GM23338 (cell line): ENCODE data around the gene ANKRD65. TPM values are rescaled to one million over a fixed set of nuclear protein-coding genes. Genes with fewer than 3 reads are reported as not detected.
A peak's percentile ranks its signal among the peaks of the same experiment; 100 is the strongest.

Experiments
- ATAC-seq: fragments of 200-7000 bp; cut with Tn5 transposase; 3 replicates; pipeline ENCODE4 v1.9.1; 2020
- DNase-seq: peaks from one replicate; pipeline ENCODE4 v3.0.0-alpha.2; 2015; ENCODE audit warnings: low spot score
- H2AFZ ChIP-seq: fragments of 200-600 bp; sonication (generic); 2 replicates; pipeline ENCODE4 v1.8.0; 2016; ENCODE audit warnings: antibody characterized with exemption, mild to moderate bottlenecking, moderate library complexity
- H3F3A ChIP-seq: fragments of 200-600 bp; sonication (generic); replicated peaks from 2 replicates; pipeline ENCODE4 v1.8.0; 2017; ENCODE audit warnings: antibody characterized with exemption, mixed run types, low read depth
- H3K27ac ChIP-seq: fragments of 200-600 bp; sonication (generic); 2 replicates; pipeline ENCODE4 v1.6.1; 2016; ENCODE audit warnings: low read depth
- H3K27me3 ChIP-seq: fragments of 200-600 bp; sonication (generic); 2 replicates; pipeline ENCODE4 v1.8.0; 2016; ENCODE audit warnings: mild to moderate bottlenecking, mixed run types, moderate library complexity; ENCODE audit not compliant: insufficient read depth
- H3K36me3 ChIP-seq: fragments of 200-600 bp; sonication (generic); 2 replicates; pipeline ENCODE4 v1.8.0; 2016; ENCODE audit warnings: mild to moderate bottlenecking; ENCODE audit not compliant: insufficient read depth
- H3K4me1 ChIP-seq: fragments of 200-600 bp; sonication (generic); 2 replicates; pipeline ENCODE4 v1.8.0; 2016; ENCODE audit warnings: mild to moderate bottlenecking, moderate library complexity; ENCODE audit not compliant: insufficient read depth
- H3K4me2 ChIP-seq: fragments of 200-600 bp; sonication (generic); 2 replicates; pipeline ENCODE4 v1.7.1; 2017; ENCODE audit warnings: mixed run types
- H3K4me3 ChIP-seq: fragments of 200-600 bp; sonication (generic); 2 replicates; pipeline ENCODE4 v1.6.1; 2016; ENCODE audit warnings: mixed run types
- H3K79me2 ChIP-seq: fragments of 200-600 bp; sonication (generic); replicated peaks from 2 replicates; pipeline ENCODE4 v1.8.0; 2017; ENCODE audit warnings: mild to moderate bottlenecking; ENCODE audit not compliant: insufficient read depth
- H3K9me2 ChIP-seq: fragments of 200-600 bp; sonication (generic); 2 replicates; pipeline ENCODE4 v1.8.0; 2017; ENCODE audit not compliant: insufficient read depth
- H4K20me1 ChIP-seq: fragments of 200-600 bp; sonication (generic); replicated peaks from 2 replicates; pipeline ENCODE4 v1.8.0; 2017; ENCODE audit warnings: mild to moderate bottlenecking; ENCODE audit not compliant: insufficient read depth
- H3K27ac Mint-ChIP-seq: 2 replicates; pipeline ENCODE4 v1.8.0; 2020; ENCODE audit warnings: inconsistent platforms, mild to moderate bottlenecking, moderate library complexity, mixed read lengths
- H3K27me3 Mint-ChIP-seq: 3 replicates; pipeline ENCODE4 v1.8.0; 2022; ENCODE audit warnings: low read depth, mild to moderate bottlenecking, moderate library complexity, mixed read lengths, inconsistent platforms; ENCODE audit not compliant: insufficient read depth, poor library complexity
- H3K36me3 Mint-ChIP-seq: 3 replicates; pipeline ENCODE4 v1.8.0; 2021; ENCODE audit warnings: low read depth, mild to moderate bottlenecking, inconsistent platforms, moderate library complexity, mixed read lengths
- H3K4me1 Mint-ChIP-seq: 3 replicates; pipeline ENCODE4 v1.8.0; 2020; ENCODE audit warnings: mild to moderate bottlenecking, inconsistent platforms, mixed read lengths
- H3K4me3 Mint-ChIP-seq: 3 replicates; pipeline ENCODE4 v1.8.0; 2021; ENCODE audit warnings: moderate library complexity, mild to moderate bottlenecking, inconsistent platforms, mixed read lengths
- H3K9me3 Mint-ChIP-seq: 3 replicates; pipeline ENCODE4 v1.8.0; 2020; ENCODE audit warnings: moderate library complexity, mild to moderate bottlenecking, inconsistent platforms, mixed read lengths
- CREB1 ChIP-seq: fragments of 250-450 bp; sonication (Bioruptor Pico); IDR thresholded peaks from 2 replicates; pipeline ENCODE4 v1.5.0; 2020; ENCODE audit warnings: low read depth, mild to moderate bottlenecking, moderate library complexity
- EZH2 ChIP-seq: fragments of 200-600 bp; sonication (generic); IDR thresholded peaks from one replicate; pipeline ENCODE4 v1.8.0; 2017; ENCODE audit warnings: antibody characterized with exemption, mild to moderate bottlenecking, low read depth; ENCODE audit not compliant: unreplicated experiment
- POLR2AphosphoS5 ChIP-seq: IDR thresholded peaks from 2 replicates; pipeline ENCODE4 v1.6.1; 2016; ENCODE audit warnings: antibody characterized with exemption, low read depth
- STAT1 ChIP-seq: IDR thresholded peaks from one replicate; pipeline ENCODE4 v1.6.1; 2016; ENCODE audit warnings: antibody characterized with exemption; ENCODE audit not compliant: unreplicated experiment
- polyA plus RNA-seq: library from polyadenylated mRNA; unstranded; fragments of >200 nt; fragmentation: Nextera tagmentation; extraction: Ambion mirVana; gene quantifications from 2 replicates; pipeline ENCODE4 v1.2.1, GENCODE V29; 2016
- total RNA-seq: library from RNA; depleted of rRNA; stranded (reverse); fragments of >200 nt; shearing (Covaris generic); gene quantifications from 2 replicates; pipeline ENCODE4 v1.2.3, GENCODE V29; 2014
- TF ChIP-seq, protein P1 (sequence below): fragments of 250-450 bp; sonication (Bioruptor Pico); IDR thresholded peaks from 2 replicates; pipeline ENCODE4 v1.5.0; 2020; ENCODE audit warnings: mild to moderate bottlenecking, moderate library complexity
- TF ChIP-seq, protein P2 (sequence below): IDR thresholded peaks from one replicate; pipeline ENCODE4 v1.6.1; 2018; ENCODE audit warnings: antibody characterized with exemption; ENCODE audit not compliant: unreplicated experiment

Gene ANKRD65
- total and polyA plus RNA-seq, 2 experiments from 2014 or later: 1.6 to 1.7 TPM

DNA sequence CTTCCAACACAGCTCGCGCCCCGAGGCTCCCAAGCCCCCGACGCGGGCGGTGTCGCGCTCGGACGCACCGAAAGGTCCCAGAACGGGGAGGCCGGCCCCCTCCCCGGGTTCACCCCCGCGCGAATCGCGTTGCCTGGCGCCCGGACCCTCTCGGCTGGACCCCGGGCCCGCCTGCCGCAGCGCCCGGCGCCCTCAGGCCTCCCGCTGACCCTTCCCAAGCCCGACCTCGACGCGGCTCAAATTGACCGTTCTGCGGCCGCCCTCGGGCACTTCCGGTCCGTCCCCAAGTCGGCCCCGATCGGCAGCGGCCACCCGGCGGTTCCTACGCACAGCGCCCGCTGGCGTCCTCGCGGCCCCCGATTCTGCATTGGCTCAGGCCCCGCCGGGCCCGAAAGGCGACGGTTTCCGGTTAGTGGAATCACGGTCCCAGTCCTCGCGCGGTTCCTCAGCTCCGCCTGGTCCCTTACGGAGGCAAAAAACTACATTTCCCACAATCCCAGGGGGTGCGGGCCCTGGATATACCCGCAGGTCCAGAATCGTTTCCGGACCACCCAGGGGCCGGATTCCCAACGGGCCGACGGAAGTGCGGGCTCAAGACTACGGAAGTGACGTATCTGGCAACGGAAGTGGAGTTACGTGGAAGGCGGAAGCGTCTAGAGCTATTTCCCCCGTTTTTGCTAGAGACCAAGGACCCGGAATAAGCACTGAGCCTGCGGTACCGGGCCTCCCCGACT, 46.0 kb downstream of the ANKRD65 start, which contains the start of gene AURKAIP1 (continued):
- TF ChIP-seq, protein P1, sequence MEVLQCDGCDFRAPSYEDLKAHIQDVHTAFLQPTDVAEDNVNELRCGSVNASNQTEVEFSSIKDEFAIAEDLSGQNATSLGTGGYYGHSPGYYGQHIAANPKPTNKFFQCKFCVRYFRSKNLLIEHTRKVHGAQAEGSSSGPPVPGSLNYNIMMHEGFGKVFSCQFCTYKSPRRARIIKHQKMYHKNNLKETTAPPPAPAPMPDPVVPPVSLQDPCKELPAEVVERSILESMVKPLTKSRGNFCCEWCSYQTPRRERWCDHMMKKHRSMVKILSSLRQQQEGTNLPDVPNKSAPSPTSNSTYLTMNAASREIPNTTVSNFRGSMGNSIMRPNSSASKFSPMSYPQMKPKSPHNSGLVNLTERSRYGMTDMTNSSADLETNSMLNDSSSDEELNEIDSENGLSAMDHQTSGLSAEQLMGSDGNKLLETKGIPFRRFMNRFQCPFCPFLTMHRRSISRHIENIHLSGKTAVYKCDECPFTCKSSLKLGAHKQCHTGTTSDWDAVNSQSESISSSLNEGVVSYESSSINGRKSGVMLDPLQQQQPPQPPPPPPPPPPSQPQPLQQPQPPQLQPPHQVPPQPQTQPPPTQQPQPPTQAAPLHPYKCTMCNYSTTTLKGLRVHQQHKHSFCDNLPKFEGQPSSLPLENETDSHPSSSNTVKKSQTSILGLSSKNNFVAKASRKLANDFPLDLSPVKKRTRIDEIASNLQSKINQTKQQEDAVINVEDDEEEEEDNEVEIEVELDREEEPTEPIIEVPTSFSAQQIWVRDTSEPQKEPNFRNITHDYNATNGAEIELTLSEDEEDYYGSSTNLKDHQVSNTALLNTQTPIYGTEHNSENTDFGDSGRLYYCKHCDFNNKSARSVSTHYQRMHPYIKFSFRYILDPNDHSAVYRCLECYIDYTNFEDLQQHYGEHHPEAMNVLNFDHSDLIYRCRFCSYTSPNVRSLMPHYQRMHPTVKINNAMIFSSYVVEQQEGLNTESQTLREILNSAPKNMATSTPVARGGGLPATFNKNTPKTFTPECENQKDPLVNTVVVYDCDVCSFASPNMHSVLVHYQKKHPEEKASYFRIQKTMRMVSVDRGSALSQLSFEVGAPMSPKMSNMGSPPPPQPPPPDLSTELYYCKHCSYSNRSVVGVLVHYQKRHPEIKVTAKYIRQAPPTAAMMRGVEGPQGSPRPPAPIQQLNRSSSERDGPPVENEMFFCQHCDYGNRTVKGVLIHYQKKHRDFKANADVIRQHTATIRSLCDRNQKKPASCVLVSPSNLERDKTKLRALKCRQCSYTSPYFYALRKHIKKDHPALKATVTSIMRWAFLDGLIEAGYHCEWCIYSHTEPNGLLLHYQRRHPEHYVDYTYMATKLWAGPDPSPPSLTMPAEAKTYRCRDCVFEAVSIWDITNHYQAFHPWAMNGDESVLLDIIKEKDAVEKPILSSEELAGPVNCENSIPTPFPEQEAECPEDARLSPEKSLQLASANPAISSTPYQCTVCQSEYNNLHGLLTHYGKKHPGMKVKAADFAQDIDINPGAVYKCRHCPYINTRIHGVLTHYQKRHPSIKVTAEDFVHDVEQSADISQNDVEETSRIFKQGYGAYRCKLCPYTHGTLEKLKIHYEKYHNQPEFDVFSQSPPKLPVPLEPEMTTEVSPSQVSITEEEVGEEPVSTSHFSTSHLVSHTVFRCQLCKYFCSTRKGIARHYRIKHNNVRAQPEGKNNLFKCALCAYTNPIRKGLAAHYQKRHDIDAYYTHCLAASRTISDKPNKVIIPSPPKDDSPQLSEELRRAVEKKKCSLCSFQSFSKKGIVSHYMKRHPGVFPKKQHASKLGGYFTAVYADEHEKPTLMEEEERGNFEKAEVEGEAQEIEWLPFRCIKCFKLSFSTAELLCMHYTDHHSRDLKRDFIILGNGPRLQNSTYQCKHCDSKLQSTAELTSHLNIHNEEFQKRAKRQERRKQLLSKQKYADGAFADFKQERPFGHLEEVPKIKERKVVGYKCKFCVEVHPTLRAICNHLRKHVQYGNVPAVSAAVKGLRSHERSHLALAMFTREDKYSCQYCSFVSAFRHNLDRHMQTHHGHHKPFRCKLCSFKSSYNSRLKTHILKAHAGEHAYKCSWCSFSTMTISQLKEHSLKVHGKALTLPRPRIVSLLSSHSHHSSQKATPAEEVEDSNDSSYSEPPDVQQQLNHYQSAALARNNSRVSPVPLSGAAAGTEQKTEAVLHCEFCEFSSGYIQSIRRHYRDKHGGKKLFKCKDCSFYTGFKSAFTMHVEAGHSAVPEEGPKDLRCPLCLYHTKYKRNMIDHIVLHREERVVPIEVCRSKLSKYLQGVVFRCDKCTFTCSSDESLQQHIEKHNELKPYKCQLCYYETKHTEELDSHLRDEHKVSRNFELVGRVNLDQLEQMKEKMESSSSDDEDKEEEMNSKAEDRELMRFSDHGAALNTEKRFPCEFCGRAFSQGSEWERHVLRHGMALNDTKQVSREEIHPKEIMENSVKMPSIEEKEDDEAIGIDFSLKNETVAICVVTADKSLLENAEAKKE: no peak
- TF ChIP-seq POLR2AphosphoS5: peak; percentile 81
- peak; percentile 93 for TF ChIP-seq CREB1
- TF ChIP-seq EZH2: no peak

DNA sequence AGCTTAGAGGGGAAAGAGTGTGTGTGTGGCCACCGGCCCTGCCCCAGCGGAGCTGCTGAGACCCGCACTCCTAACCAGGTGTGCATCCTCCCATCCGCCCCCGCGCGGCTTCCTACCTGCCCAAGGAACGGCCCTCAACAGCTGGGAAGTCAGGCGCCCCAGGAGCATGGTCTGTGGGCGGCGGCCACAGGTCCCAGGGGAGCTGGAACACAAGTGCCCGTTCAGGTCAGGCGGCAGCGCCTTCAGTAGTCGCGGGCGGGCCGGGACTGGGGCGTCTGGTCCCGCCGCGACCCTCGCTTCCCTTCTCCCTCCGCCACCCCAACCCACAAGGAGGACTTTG, 46.5 kb downstream of the ANKRD65 start:
- no peak; the same call in 2 of the 3 replicates for ATAC-seq
- H3K27ac ChIP-seq: peak overlapping the region; percentile 70; the same call in 1 of the 2 replicates
- peak overlapping the region; percentile 62 for H3K27ac Mint-ChIP-seq

More for the DNA sequence above, 46.5 kb downstream of the ANKRD65 start:
- peak overlapping the region; percentile 90 for H3K4me3 Mint-ChIP-seq
- Histone ChIP-seq H3K4me3 (peak overlapping the region; percentile 96), H3F3A (peaks cover 19% of the 10 kb centered on the region), H4K20me1 (peaks cover 12% of the 10 kb centered on the region), H3K4me1 (peaks cover 9% of the 10 kb centered on the region), H3K9me2 (no peaks in the 10 kb centered on the region), H3K27me3 (no peaks in the 10 kb centered on the region), H2AFZ (no peak overlapping the region), H3K79me2 (peaks cover 21% of the 10 kb centered on the region), H3K36me3 (no peaks in the 10 kb centered on the region), H3K4me2 (peak overlapping the region; percentile 88)
- H3K9me3 Mint-ChIP-seq: no peaks in the 10 kb centered on the region; the same call in 2 of the 3 replicates
- TF ChIP-seq STAT1: no peak
- TF ChIP-seq, protein P2, sequence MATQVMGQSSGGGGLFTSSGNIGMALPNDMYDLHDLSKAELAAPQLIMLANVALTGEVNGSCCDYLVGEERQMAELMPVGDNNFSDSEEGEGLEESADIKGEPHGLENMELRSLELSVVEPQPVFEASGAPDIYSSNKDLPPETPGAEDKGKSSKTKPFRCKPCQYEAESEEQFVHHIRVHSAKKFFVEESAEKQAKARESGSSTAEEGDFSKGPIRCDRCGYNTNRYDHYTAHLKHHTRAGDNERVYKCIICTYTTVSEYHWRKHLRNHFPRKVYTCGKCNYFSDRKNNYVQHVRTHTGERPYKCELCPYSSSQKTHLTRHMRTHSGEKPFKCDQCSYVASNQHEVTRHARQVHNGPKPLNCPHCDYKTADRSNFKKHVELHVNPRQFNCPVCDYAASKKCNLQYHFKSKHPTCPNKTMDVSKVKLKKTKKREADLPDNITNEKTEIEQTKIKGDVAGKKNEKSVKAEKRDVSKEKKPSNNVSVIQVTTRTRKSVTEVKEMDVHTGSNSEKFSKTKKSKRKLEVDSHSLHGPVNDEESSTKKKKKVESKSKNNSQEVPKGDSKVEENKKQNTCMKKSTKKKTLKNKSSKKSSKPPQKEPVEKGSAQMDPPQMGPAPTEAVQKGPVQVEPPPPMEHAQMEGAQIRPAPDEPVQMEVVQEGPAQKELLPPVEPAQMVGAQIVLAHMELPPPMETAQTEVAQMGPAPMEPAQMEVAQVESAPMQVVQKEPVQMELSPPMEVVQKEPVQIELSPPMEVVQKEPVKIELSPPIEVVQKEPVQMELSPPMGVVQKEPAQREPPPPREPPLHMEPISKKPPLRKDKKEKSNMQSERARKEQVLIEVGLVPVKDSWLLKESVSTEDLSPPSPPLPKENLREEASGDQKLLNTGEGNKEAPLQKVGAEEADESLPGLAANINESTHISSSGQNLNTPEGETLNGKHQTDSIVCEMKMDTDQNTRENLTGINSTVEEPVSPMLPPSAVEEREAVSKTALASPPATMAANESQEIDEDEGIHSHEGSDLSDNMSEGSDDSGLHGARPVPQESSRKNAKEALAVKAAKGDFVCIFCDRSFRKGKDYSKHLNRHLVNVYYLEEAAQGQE: no peak
- peaks cover 5% of the 10 kb centered on the region for H3K27me3 Mint-ChIP-seq
- peak; percentile 40 for DNase-seq
- peaks cover 7% of the 10 kb centered on the region for H3K4me1 Mint-ChIP-seq
- peaks cover 9% of the 10 kb centered on the region; the same call in 2 of the 3 replicates for H3K36me3 Mint-ChIP-seq
